Spinal cord (tissue), 10 donors: ENCODE measurements around the gene LRMDA. TPM values are rescaled to one million over a fixed set of nuclear protein-coding genes. Genes with fewer than 3 reads are reported as not detected.

ENCODE experiments used
- DNase-seq, 6 donors: peaks; one replicate each; pipeline versions ENCODE4 v3.0.0 to v3.0.0-alpha.2; 2013 to 2015; ENCODE audit warnings: low spot score in 6 of 6, low read depth in 4 of 6
- H3K27ac ChIP-seq: one replicate; pipeline ENCODE4 v1.5.1; 2013; ENCODE audit warnings: low read depth, low read length, control low read depth
- H3K27me3 ChIP-seq: one replicate; pipeline ENCODE4 v1.6.1; 2013; ENCODE audit warnings: low read length; ENCODE audit not compliant: control insufficient read depth, insufficient read depth
- H3K36me3 ChIP-seq: one replicate; pipeline ENCODE4 v1.6.1; 2013; ENCODE audit warnings: low read length; ENCODE audit not compliant: control insufficient read depth, insufficient read depth
- H3K4me1 ChIP-seq: one replicate; pipeline ENCODE4 v1.6.1; 2013; ENCODE audit warnings: low read length; ENCODE audit not compliant: control insufficient read depth, insufficient read depth
- H3K4me3 ChIP-seq: one replicate; pipeline ENCODE4 v1.5.1; 2013; ENCODE audit warnings: low read depth, low read length, control low read depth
- H3K9me3 ChIP-seq: one replicate; pipeline ENCODE4 v1.6.1; 2013; ENCODE audit warnings: low read length; ENCODE audit not compliant: control insufficient read depth, insufficient read depth
- WGBS: methylation state at CpG from one replicate; pipeline ENCODE4 v1.1.5; 2013; ENCODE audit warnings: missing lambda C conversion rate; ENCODE audit not compliant: insufficient coverage; 5-methylcytosine and 5-hydroxymethylcytosine counted together
- long read RNA-seq, 4 donors: transcript quantifications; one replicate each; lab custom pipeline, GENCODE V29; 2026
- polyA plus RNA-seq, 2 donors: library from polyadenylated mRNA; unstranded; fragments of 120-200 nt; gene quantifications; one replicate each; pipeline ENCODE4 v1.2.1, GENCODE V29; 2013; ENCODE audit not compliant: insufficient read length in 2 of 2
- total RNA-seq, 2 donors: library from RNA; depleted of rRNA in 1 of 2; stranded (reverse); fragments of 120-200 nt in 1 of 2; fragments of >200 nt in 1 of 2; gene quantifications; one replicate each; pipeline versions ENCODE4 v1.2.3 to v1.2.4, GENCODE V29; 2013 to 2014
- donor health status: healthy.

Gene LRMDA
- total RNA-seq (1 to 10 TPM; 5.6 to 9.9 TPM), polyA plus RNA-seq (1 to 10 TPM; 6.4 to 8.0 TPM)
- long read RNA-seq, donor 1, transcript LRMDA-216 (3 exons, 393 nt), result major isoform, 6 of 6 reads
- long read RNA-seq, donor 1, partial matches to known transcripts, result 0 of 6 reads
- long read RNA-seq, donor 1, other reads (novel, unspliced or antisense), result 0 of 6 reads
- long read RNA-seq, donor 2, result 0 reads
- long read RNA-seq, donor 3, partial matches to known transcripts, result 0 of 3 reads
- long read RNA-seq, donor 3, other reads (novel, unspliced or antisense), result 0 of 3 reads
- long read RNA-seq, donor 4, transcript LRMDA-216 (3 exons, 393 nt), result major isoform, 12 of 12 reads
- long read RNA-seq, donor 4, partial matches to known transcripts, result 0 of 12 reads
- long read RNA-seq, donor 4, other reads (novel, unspliced or antisense), result 0 of 12 reads

GRCh38 chr10:75431180-75432111 lies at the start of gene LRMDA:
Gene LRMDA (plus strand): TSS chr10:75431624.
- peak within 1 kb of the TSS; percentile 42 for H3K27ac ChIP-seq
- H3K9me3 ChIP-seq, result no peaks in the 10 kb centered on the region
- H3K36me3 ChIP-seq, result no peaks in the 10 kb centered on the region
- H3K4me3 ChIP-seq, result peak within 1 kb of the TSS; percentile 52
- 9% methylated on average over 78 of the region's 82 CpGs for WGBS
- peaks cover 20% of the 10 kb centered on the region for H3K4me1 ChIP-seq
- peak in 1 of 6 donors; percentile 25 for DNase-seq
- H3K27me3 ChIP-seq, result peaks cover 26% of the 10 kb centered on the region

- Histone ChIP-seq H3K9me3 (peaks cover 6% of the 10 kb centered on the region), H3K27me3 (no peaks in the 10 kb centered on the region), H3K27ac (no peak overlapping the region), H3K36me3 (no peaks in the 10 kb centered on the region), H3K4me1 (no peaks in the 10 kb centered on the region), H3K4me3 (no peak overlapping the region)
- 90% methylated on average over 3 of the region's 3 CpGs for WGBS
- no peak for DNase-seq
Measured at GRCh38 chr10:75386128-75386527, 45.3 kb upstream of the LRMDA start.

GRCh38 chr10:75388082-75388481 lies 43.3 kb upstream of the LRMDA start:
- WGBS, result 100% methylated on average over 2 of the region's 3 CpGs
- H3K9me3 ChIP-seq, result peaks cover 6% of the 10 kb centered on the region
- no peak overlapping the region for H3K27ac ChIP-seq
- no peaks in the 10 kb centered on the region for H3K27me3 ChIP-seq
- DNase-seq, result no peak
- no peaks in the 10 kb centered on the region for H3K4me1 ChIP-seq
- H3K36me3 ChIP-seq, result no peaks in the 10 kb centered on the region
- no peak overlapping the region for H3K4me3 ChIP-seq

- Histone ChIP-seq H3K27ac (no peak overlapping the region), H3K4me3 (no peak overlapping the region), H3K27me3 (peaks cover 8% of the 10 kb centered on the region), H3K36me3 (peaks cover 2% of the 10 kb centered on the region), H3K4me1 (peaks cover 8% of the 10 kb centered on the region), H3K9me3 (peaks cover 6% of the 10 kb centered on the region)
- DNase-seq, result no peak
Measured at GRCh38 chr10:75390178-75390577, 41.2 kb upstream of the LRMDA start.

GRCh38 chr10:75392271-75392670 lies 39.2 kb upstream of the LRMDA start:
- H3K4me1 ChIP-seq, result peaks cover 27% of the 10 kb centered on the region
- 87% methylated on average over 2 of the region's 2 CpGs for WGBS

GRCh38 chr10:75392744-75393143 lies 38.7 kb upstream of the LRMDA start:
- Histone ChIP-seq H3K9me3 (no peaks in the 10 kb centered on the region), H3K27me3 (peaks cover 32% of the 10 kb centered on the region), H3K4me3 (no peak overlapping the region), H3K27ac (no peak overlapping the region), H3K36me3 (peaks cover 15% of the 10 kb centered on the region), H3K4me1 (peaks cover 31% of the 10 kb centered on the region)
- no peak for DNase-seq

More at GRCh38 chr10:75392271-75392670, 39.2 kb upstream of the LRMDA start:
- Histone ChIP-seq H3K4me3 (no peak overlapping the region), H3K9me3 (no peaks in the 10 kb centered on the region), H3K36me3 (peaks cover 14% of the 10 kb centered on the region), H3K27me3 (peaks cover 27% of the 10 kb centered on the region), H3K27ac (no peak overlapping the region)
- DNase-seq, result no peak

GRCh38 chr10:75394221-75394620 lies 37.2 kb upstream of the LRMDA start:
- Histone ChIP-seq H3K27me3 (peaks cover 42% of the 10 kb centered on the region), H3K27ac (no peak overlapping the region), H3K36me3 (peaks cover 24% of the 10 kb centered on the region), H3K4me3 (no peak overlapping the region), H3K9me3 (no peaks in the 10 kb centered on the region), H3K4me1 (peaks cover 40% of the 10 kb centered on the region)
- WGBS, result 95% methylated on average over 7 of the region's 7 CpGs
- DNase-seq, result no peak

- peak; percentile 17 to 82 (median 52) for DNase-seq
- Histone ChIP-seq H3K27me3 (peaks cover 48% of the 10 kb centered on the region), H3K9me3 (no peaks in the 10 kb centered on the region), H3K4me3 (peak overlapping the region; percentile 84), H3K4me1 (peaks cover 49% of the 10 kb centered on the region), H3K36me3 (peaks cover 33% of the 10 kb centered on the region), H3K27ac (peak overlapping the region; percentile 96)
- 12% methylated on average over 59 of the region's 64 CpGs for WGBS
Measured at GRCh38 chr10:75395066-75395931, 36.1 kb upstream of the LRMDA start.
